ENCODE results near the gene AGTRAP. TPM values are rescaled to one million over a fixed set of nuclear protein-coding genes. Genes with fewer than 3 reads are reported as not detected.

The AGTRAP gene
- total RNA-seq, 1 experiment from 2014 or later, result 30.4 TPM

GRCh38 chr1:11787251-11787803 lies 51.4 kb downstream of the AGTRAP start:
- intact Hi-C loops (cut with micrococcal nuclease; ENCODE audit: unreplicated experiment), result no loop called here
- BruUV-seq (replicated peaks), result no TSS peak
- peaks cover 21% of the 10 kb centered on the region for H3K4me1 Mint-ChIP-seq (ENCODE audit: low read depth, unreplicated experiment)
- no peak overlapping the region for H3K27ac Mint-ChIP-seq (ENCODE audit: unreplicated experiment)
- no peaks in the 10 kb centered on the region for H3K9me3 Mint-ChIP-seq (ENCODE audit: low read depth, unreplicated experiment)
- TF ChIP-seq CTCF (IDR thresholded peaks at IDR 0.05; ENCODE audit: unreplicated experiment), result no peak
- CTCF ChIA-PET, result interaction anchor here (1.4 kb wide), 1 partner anchor 19 kb away, joined by 3 read pairs; the partner anchor contains the start of gene CLCN6
- DNase-seq, result peak; percentile 37
- H3K4me3 Mint-ChIP-seq (ENCODE audit: low read depth, unreplicated experiment), result no peak overlapping the region
- H3K36me3 Mint-ChIP-seq (ENCODE audit: insufficient read depth, unreplicated experiment), result peaks cover 21% of the 10 kb centered on the region
- H3K27me3 Mint-ChIP-seq (ENCODE audit: unreplicated experiment), result no peaks in the 10 kb centered on the region

GRCh38 chr1:11787804-11788436 lies 52.0 kb downstream of the AGTRAP start:
- Mint-ChIP-seq H3K36me3 (ENCODE audit: insufficient read depth, unreplicated experiment) (peaks cover 26% of the 10 kb centered on the region), H3K27ac (ENCODE audit: unreplicated experiment) (no peak overlapping the region), H3K27me3 (ENCODE audit: unreplicated experiment) (no peaks in the 10 kb centered on the region), H3K4me3 (ENCODE audit: low read depth, unreplicated experiment) (no peak overlapping the region), H3K4me1 (ENCODE audit: low read depth, unreplicated experiment) (peaks cover 21% of the 10 kb centered on the region), H3K9me3 (ENCODE audit: low read depth, unreplicated experiment) (no peaks in the 10 kb centered on the region)
- no peak for TF ChIP-seq CTCF (IDR thresholded peaks at IDR 0.05; ENCODE audit: unreplicated experiment)
- no peak for DNase-seq
- CTCF ChIA-PET, result interaction anchor here (1.4 kb wide), 1 partner anchor 19 kb away, joined by 3 read pairs; the partner anchor contains the start of gene CLCN6
- no TSS peak for BruUV-seq (replicated peaks)
- intact Hi-C loops (cut with micrococcal nuclease; ENCODE audit: unreplicated experiment), result no loop called here

- CTCF ChIA-PET, result no interaction called here
- Mint-ChIP-seq H3K4me1 (ENCODE audit: low read depth, unreplicated experiment) (peaks cover 21% of the 10 kb centered on the region), H3K27ac (ENCODE audit: unreplicated experiment) (no peak overlapping the region), H3K36me3 (ENCODE audit: insufficient read depth, unreplicated experiment) (peaks cover 26% of the 10 kb centered on the region), H3K27me3 (ENCODE audit: unreplicated experiment) (no peaks in the 10 kb centered on the region), H3K4me3 (ENCODE audit: low read depth, unreplicated experiment) (no peak overlapping the region), H3K9me3 (ENCODE audit: low read depth, unreplicated experiment) (no peaks in the 10 kb centered on the region)
- DNase-seq, result no peak
- BruUV-seq (replicated peaks), result no TSS peak
- TF ChIP-seq CTCF (IDR thresholded peaks at IDR 0.05; ENCODE audit: unreplicated experiment), result no peak
- intact Hi-C loops (cut with micrococcal nuclease; ENCODE audit: unreplicated experiment), result no loop called here
These were observed 52.7 kb downstream of the AGTRAP start for GRCh38 chr1:11788549-11789053.

- no peak overlapping the region for H3K4me3 Mint-ChIP-seq (ENCODE audit: low read depth, unreplicated experiment)
- intact Hi-C loops (cut with micrococcal nuclease; ENCODE audit: unreplicated experiment), result no loop called here
- TF ChIP-seq CTCF (IDR thresholded peaks at IDR 0.05; ENCODE audit: unreplicated experiment), result no peak
- no peaks in the 10 kb centered on the region for H3K27me3 Mint-ChIP-seq (ENCODE audit: unreplicated experiment)
- H3K27ac Mint-ChIP-seq (ENCODE audit: unreplicated experiment), result no peak overlapping the region
- peaks cover 21% of the 10 kb centered on the region for H3K4me1 Mint-ChIP-seq (ENCODE audit: low read depth, unreplicated experiment)
- CTCF ChIA-PET, result no interaction called here
- H3K9me3 Mint-ChIP-seq (ENCODE audit: low read depth, unreplicated experiment), result no peaks in the 10 kb centered on the region
- H3K36me3 Mint-ChIP-seq (ENCODE audit: insufficient read depth, unreplicated experiment), result peaks cover 25% of the 10 kb centered on the region
- BruUV-seq (replicated peaks), result no TSS peak
- DNase-seq, result no peak
These were observed 53.5 kb downstream of the AGTRAP start for GRCh38 chr1:11789126-11790067.
